IPS DF 19.7 (cell line): ENCODE measurements around the gene MTPN.
A peak's percentile ranks its signal among the peaks of the same experiment; 100 is the strongest.

ENCODE experiments used
- DNase-seq: peaks from one replicate; pipeline ENCODE4 v3.0.0-alpha.2; 2013; ENCODE audit warnings: low read depth, low spot score

Gene MTPN, protein sequence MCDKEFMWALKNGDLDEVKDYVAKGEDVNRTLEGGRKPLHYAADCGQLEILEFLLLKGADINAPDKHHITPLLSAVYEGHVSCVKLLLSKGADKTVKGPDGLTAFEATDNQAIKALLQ

DNA sequence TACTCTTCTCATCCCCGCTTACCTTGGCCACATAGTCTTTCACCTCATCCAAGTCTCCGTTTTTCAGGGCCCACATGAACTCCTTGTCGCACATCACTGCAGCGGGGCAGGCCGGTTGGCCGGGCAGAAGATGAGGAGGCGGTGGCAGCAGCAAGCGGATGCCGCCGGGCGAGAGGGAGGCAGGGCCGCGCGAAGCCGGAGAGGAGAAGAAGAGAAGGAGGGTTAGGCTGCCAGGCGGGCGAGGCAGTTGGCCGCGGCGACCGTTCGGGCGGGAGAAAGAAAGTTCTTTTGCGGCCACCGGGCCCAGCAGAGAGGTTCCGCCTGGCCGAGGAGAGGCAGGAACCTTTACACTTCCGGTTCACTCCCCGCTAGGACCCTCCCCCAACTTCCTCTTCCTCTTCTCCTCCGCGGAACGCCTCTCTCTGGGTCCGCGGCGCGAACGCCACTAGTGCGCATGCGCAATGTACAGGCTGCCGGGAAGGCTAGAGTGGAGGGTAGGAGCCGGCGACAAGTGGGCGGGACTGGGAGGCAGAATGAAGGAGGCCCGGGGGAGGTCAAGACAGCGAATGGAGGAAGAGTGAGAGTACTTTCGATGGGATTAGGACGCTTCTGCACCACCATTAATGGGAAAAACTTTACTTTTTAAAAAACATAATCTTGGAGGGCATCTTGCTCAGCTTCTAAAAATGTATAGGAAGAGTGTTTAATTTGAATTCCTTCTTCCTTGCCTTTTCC is at the start of gene MTPN:
Gene MTPN, minus strand, starts transcription at position 353 of the 735 bp plus-strand sequence. Its CDS starts 259 bp downstream, at position 94.
- DNase-seq = peak; percentile 87

DNA sequence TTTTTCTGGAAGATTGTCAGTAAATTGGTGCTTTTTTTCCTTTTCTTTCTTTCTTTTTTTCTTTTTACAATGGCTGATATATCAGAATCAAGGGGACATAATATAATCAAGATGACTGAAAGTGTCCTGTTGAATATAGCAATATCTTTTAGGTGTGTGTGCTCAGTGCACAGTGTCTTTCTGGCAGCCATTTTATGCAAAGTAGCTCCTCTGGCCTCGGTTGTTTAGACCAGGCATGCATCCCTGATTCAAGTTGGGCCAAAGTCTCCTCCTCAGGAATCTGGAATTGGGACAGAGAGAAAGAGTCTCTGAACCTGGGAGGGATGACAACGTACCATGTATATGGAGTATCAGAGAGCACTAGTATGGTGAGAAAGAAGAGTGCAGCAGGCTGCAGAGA is 49.0 kb upstream of the MTPN start:
- no peak for DNase-seq

DNA sequence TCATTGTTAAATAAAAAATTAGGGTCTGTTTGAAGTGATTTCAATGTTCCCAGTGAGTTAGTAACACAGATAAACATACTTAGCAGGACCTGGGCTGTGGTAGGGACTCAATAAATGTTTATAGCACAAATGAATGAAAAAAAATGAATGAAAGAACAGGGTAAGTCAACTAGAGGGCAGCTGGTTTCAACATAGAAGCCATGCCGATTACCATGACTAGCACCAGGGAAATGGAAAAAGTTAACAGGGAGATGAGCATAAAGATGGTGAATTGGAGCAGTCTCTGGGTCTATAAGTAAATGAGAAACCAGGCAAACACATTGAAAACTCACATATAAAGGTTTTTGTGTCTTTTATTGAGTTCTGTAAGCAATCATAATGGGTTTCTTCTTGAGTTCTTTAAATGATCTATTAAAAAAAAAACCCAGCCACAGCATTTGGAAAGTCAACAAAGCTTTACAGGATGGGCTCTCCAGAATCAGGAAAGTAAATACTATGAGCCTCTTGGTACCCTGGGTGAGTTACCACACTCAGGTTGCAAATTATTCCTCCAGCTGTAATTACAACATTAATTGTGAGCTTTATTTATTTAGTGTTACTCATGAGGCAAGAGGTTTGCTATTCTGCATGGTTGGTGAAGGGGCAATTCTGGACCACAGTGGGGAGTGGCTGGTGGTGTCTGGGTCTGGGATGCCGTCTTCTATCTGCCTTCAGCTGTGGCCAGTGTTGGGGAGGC is 46.1 kb upstream of the MTPN start:
- DNase-seq = no peak

DNA sequence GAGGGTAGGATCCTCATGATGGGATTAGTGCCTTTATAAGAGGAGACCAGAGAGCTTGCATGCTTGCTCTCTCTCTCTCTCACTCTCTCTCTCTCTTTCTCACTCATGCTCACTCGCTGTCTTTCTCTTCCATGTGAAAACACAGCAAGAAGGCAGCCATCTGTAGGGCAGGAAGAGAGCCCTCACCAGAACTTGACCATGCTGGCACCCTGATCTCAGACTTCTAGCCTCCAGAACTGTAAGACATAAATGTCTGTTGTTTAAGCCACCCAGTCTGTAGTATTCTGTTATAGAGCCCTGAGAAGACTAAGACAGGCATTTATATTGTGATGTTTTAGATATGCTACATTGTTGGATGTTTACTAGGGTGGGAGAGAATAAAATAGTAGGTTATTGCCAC is 43.4 kb upstream of the MTPN start:
- no peak for DNase-seq

DNA sequence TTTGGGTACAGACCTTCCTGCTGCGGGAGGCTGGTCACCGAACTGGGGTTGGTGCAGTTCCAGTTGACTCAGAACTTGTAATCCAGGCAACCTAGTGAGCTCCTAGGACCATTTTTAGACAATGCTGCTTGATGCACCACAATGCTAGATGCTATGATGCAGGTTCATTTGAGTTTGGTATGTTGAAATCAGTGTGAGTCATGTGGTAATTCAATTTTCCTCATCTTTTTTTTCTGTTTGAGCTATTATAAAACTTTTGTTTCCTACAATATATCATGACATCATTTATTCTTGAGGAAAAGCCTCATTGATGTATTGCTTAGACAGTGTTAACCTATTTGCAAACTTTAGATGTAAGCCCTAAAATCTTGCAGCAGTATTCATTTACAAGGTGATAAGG is 40.9 kb upstream of the MTPN start:
- DNase-seq = no peak

DNA sequence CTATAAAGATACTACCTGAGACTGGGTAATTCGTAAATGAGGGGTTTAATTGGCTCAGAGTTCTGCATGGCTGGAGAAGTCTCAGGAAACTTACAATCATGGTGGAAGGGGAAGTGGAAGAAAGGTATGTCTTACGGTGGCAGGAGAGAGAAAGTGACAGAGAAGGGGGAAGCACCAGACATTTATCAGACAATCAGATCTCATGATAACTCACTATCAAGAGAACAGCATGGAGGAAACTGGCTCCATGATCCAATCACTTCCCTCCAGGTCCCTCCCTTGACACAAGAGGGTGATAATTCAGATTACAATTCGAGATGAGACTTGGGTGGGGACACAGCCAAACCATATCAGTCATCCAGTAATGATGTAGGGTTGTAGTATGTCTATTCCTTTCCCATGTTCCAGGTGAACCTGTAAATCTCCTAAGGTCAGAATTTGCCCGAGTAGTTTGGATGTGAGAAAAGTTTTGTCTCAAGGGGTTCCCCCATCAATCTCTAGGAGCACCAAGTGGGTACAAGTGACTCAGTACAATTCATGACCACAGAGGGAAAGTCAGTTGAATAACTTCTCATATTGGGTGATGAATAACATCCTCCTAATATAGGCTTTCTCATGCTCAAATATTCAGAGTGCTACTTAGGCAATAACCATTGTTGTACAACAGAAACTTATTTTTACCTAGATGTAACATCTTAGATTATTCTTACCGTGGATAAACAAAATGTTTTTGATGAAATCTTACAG is 39.7 kb upstream of the MTPN start:
- no peak for DNase-seq

DNA sequence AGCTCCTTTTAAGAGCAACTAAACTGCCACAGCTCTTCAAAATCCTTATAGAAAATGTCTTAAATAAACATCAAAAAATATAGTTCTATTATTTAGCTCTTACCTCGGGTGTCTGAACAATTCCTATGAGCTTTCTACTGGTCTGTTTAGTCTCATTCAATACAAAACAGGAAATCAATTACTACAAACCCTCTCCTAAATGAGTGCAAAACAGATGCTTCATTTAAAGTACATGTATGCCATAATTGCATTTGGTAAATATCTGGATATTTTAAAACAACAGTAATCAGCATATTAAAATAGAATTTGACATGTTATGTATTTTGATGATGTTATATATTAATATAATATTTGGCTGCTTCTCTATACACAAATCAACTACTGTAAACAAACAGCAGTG is 38.5 kb upstream of the MTPN start:
- DNase-seq = no peak

DNA sequence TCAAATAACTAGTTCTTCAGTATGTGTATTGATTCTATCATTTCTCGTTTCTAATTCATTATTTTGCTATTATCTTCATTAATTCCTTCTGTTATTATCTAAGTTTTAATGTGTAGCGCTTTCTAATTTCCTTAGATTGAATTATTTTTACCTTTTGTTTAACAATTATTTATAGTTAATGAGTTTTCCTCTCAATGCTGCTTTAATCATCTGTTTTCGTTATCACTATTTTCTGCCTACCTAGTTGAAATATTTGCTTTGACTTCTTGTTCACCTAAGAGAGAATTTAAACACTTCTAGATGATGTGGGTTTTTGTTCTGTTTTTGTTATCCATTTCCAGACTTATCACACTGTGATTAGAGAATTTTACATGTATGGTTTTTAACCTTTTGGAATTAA is 37.5 kb upstream of the MTPN start:
- DNase-seq = no peak

DNA sequence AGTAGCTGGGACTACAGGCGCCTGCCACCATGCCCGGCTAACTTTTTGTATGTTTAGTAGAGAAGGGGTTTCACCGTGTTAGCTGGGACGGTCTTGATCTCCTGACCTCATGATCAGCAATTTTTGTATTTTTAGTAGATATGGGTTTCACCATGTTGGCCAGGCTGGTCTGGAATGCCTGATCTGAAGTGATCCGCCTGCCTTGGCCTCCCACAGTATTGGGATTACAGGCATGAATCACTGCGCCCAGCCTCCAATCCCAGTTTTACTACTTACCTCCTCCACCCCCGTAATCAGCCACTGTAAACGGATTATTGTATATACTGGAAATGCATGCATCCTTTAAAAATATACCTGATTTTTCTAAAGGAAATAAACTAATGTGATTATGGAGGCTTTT is 35.1 kb upstream of the MTPN start:
- no peak for DNase-seq

DNA sequence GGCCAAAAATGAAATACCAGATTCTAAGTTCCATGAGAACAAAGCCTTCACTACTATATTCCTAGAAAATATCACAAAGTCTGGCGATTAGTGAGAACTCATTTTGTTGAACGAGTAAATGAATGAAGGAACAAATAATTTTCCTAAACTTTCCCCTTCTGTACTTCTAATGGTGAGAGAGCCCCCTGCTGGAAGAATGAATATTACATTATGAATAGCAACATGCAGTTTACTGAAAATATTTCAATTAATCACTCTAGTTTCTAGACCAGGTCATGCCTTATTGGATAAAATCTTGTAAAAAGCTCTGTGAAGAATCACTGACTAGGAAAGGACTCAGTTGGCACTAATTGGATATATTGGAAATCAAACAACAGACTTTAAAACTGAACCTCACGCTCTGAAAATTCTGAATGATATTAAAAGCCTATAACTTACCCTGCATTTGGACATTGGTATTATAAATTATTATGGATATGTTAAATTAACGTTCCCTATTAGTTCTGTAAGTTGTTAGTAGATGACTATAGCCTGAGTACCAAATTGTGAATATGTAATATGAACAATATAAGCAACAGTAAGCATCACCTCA is 32.4 kb upstream of the MTPN start:
- no peak for DNase-seq

DNA sequence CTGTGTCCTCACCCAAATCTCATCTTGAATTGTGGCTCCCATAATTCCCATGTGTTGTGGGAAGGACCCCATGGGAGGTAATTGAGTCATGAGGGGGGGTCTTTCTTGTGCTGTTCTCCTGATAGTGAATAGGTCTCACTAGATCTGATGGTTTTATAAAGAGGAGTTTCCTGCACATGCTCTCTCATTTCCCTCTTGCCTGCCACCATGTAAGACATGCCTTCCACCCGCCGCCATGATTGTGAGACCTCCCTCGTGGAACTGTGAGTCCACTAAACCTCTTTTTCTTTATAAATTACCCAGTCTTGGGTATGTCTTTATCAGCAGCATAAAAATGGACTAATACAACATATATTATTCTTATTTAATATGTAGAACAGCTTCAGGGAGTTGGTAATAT is 29.0 kb upstream of the MTPN start:
- no peak for DNase-seq

DNA sequence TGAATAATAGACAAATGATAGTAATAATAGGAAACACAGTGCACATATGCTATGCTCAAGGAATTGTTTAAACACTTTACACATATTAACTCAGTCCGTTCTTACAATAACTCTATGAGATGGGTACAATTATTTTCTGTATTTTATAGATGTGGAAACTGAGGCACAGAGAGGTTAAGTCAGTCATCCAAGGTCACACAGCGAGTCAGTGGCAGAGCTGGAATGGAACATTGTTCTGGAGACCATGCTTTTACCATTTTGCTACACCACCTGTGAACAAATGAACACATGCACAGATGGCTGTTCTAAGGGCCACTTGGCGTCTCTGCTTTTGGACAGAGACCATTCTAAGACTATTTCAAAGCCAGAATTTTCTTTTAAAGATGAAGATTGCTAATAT is 26.9 kb upstream of the MTPN start:
- no peak for DNase-seq

DNA sequence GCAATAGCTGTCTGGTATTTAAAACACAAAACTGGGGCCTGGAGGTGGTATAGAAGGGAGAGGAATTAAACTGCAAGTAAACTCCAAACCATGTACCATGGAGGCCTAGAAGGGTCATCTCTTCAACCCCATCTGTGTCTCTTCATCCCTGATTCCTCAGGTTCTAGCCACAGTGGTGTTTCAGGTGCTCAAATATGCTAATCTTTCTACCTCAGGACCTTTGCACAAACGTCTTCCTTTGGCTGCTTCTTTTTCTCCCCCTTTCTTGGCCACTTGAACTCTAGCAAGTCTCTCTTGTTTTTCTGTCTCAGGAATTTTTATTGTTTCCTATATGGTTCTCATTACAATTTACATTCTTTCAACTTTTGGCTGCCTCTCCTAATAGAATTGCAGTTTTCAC is 25.6 kb upstream of the MTPN start:
- DNase-seq = no peak

DNA sequence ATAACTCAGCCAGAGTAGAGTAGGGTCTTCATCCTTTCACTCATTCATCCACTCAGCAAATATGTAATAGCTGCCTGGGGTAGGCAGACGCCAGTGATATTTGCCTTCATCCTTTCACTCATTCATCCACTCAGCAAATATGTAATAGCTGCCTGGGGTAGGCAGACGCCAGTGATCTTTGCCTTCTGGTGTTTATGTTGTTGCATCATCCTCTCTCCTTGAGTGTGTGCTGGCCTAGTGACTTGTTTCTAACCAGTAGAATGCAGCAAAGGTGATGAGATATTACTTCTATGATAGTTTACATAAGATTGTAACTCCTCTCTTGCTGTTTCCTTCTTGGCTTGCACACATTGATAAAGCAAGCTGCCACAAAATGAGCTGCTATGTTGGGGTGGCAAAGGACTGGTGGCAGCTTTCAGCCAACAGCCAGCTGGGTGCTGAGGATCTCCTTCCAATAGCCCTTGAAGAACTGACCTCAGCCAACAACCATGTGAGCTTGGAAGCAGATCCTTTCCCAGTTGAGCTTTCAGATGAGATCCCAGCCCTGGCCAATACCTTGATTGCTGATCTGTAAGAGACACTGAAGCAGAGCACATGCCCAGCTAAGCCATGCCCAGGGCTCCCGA is 23.2 kb upstream of the MTPN start:
- no peak for DNase-seq

DNA sequence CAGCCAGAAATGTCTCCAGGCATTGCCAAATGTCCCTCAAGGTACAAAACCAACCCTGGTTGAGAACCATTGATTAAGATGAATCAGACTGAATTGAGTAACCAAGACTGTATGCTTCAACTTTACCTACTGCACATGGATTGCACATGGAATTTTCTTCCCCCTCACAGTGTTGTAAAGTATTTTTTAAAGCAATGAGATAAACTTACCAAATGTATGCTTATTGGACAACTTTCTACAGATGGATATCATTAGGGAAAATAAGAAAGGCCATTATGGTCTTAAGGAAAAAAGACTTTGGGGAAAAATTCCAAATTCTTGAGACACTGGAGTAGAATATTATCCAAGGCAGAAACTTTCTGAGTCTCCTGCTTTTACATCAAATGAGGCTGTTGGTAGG is 20.9 kb upstream of the MTPN start:
- DNase-seq = no peak

DNA sequence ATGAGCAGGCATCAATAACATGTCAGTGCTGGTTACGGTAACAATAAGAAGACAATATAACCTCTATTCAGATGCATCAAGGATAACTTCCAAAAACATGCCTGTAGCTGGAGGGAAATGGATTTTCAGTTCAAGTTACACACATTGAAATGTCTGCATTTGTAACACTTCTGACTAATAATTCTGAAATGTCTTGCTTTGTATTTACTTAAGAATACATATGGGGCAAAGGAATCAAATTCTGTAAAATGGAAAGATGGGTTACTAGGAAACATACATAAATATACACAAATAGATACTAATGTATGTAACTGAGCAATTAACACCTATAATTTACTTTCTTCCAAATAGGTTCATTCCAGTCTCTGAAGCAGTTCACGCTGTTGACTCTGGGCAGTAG is 18.6 kb upstream of the MTPN start:
- DNase-seq = no peak

DNA sequence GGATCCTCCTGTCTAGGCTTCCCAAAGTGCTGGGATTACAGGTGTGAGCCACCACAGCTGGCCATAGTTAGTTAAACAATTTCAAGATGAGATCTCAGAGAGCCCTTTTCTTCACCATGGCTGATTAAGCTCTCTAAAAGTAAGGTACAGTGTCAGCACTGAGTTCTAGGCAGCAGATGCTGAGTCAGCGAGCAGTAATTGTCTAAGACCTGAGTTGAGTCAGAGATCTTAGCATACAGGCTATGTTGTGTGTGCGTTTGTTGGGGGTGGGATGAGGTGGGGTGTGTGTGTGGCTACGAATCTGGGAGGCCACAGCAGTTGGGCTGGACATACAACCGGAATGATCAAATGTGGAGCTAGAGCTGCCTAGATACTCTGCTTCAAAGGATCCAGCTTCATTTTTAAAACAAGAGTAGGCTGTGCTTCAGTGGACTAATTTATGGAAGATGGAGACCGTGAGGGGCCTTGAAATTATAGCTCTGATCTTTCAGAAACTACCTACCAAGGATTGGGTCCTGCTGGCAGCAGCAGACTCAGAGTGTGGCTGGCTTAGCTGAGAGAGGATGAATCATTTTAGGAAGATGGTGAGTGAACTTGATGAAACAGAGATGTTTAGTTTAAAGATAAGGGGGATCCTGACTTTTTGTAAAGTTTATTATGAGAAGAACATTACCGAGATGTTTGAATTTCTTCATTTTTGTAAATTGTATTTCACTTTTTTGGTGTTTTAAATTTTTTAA is 17.5 kb upstream of the MTPN start:
- no peak for DNase-seq

DNA sequence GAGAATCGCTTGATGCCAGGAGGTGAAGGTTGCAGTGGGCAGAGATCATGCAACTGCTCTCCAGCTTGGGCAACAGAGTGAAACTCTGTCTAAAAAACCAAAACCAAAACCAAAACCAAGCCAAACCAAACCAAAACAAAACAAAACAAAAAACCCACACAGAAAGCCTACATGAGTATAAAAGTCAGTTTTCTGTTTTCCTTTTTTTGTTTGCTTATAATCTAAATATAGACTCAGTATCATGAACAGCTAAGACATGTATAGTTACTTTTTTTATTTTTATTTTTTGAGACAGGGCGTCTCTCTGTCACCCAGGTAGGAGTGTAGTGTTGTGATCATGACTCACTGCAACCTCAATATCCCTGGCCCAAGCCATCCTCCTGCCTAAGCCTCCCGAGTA is 16.8 kb upstream of the MTPN start:
- DNase-seq = no peak

DNA sequence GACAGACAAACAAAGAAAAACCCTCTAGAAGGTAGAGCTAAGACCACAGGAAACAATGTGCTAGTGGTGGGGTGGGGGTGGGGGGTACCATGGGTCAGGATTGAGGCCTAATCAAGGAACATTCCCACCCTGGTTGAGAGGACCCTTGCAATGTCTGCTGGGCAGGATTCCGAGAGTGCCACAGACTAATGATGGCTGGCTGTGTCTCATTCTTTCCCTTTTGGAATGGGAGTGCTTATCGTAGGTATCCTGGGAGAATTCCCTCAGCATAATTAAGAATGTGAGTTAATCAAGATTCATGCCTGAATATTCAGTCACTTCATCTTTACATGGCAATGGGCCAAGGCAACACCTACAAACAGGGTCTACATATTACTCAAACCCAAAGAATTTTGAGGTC is 14.7 kb upstream of the MTPN start:
- no peak for DNase-seq

DNA sequence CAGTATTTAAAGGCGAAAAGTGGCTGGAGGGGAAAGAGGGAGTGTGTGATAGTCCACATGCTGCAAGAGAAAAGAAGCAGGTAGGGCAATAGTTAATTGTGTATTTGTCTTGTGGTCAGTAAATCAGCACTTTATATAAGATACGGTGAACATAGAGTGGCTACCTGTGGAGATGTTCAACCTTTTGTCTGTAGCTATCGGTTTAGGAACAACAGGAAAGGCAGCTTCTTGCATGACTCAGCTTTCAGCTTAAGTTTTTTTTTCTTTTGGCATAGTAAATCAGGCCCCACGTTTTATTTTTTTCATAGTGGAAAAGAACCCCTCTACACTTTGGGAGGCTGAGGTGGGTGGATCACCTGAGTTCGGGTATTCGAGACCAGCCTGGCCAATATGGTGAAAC is 14.2 kb upstream of the MTPN start:
- no peak for DNase-seq

DNA sequence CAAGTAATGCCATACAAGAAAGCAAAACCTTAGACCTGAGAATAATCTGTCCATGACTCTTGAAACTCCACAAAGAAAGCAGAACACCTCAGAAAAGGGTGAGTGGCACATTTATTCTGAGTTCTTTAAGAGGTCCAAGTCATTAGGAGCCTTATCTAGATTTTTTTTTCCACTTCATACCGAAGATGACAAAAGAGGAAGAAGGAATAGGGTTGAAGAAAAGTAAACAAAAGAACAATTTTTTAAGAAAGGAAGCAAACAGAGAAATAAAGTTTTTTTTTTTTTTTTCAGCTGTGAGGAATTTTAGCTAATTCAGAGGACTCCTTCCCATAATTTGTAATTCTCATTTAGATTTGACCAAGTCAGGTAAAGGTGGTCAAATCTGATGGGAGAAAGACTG is 13.1 kb upstream of the MTPN start:
- DNase-seq = no peak
